C4-2B (cell line): ENCODE measurements around the gene TLK2.

ENCODE experiments used
- H3K27ac ChIP-seq: fragments of 450-650 bp; 2 replicates; pipeline ENCODE4 v1.5.1; 2017
- CTCF ChIP-seq: fragments of 450-650 bp; conservative IDR thresholded peaks from 2 replicates; pipeline ENCODE4 v1.5.1; 2017; ENCODE audit warnings: mild to moderate bottlenecking
- ZFX ChIP-seq: fragments of 450-650 bp; IDR thresholded peaks from 2 replicates; pipeline ENCODE4 v1.6.1; 2017

TLK2 gene

DNA sequence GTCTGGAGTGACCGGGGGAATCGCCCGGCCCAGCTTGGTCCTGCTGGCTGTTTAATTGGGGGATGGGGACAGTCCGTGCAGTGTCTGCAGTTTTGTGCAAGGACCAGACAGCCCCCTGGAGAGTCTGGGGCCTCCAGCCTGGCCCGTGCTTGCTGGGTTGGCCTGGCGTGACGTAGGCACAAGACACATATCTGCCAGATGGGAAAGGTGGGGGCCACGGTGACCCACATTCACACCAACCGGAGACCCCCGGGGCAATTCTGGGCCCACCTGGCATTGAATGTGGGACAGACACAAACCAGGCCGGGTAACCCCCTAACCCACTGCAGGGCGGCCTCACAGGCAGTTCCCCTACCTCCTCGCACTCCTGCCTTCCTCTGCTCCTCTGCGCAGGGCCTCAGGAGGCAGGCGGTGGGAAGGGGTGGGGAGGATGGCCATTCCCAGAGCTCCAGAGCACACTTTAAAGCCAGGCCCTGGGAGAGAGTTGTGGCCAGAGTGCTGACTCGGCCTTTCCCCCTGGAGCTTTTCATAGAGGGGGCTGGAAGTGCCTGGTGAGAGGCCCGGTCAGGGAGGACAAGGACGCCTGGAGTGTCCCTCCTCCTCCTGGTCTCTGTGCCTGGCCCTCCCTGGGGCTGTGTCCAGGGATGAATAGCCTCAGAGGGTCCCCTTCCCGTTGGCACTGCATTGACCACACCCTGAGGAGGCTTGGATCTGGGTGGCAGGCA lies 150.4 kb downstream of the TLK2 start:
- no peak for TF ChIP-seq ZFX
- no peak for TF ChIP-seq CTCF
- H3K27ac ChIP-seq: no peak overlapping the region

DNA sequence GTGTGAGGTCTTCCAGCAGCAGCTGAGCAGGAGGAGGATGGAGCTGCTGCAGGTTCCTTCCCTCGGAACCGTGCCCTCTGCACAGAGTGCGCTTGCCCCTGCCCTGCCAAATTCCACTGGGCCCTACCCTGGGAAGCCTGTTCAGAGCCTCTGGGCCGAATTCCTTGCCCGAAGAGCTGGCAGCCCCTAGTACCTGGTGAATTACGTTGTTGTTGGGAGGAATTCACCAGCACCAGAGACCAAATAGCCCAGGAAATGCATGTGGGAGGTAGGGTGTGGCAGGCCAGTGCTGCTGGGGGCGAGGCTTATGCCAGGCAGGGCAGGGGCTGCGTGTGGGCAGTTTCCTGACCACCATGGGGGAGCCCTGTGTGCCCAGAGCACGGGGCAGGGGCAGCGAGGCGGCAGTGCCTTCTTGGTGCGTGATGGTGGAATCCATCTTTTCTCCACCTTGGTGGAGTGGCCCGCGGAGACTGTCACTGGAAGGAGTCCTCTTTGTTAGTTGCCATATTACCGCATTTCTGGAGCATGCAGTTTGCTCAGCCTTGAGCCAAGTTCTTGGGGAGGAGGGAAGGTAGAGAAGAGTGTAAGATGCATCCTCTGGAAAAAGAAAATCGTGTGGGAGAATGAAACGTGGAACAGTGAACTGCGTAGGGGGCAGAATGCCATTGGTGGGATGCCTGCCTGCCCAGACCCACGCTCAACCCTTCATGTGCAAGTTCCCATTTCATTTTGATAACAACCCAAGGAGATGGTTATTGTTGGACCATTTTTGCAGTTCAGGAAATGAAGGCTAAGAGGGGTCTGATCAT lies 151.1 kb downstream of the TLK2 start:
- H3K27ac ChIP-seq: no peak overlapping the region
- TF ChIP-seq ZFX: no peak
- no peak for TF ChIP-seq CTCF

- TF ChIP-seq ZFX (no peak), CTCF (no peak)
- no peak overlapping the region for H3K27ac ChIP-seq
These were observed 151.9 kb downstream of the TLK2 start for GRCh38 chr17:62630365-62631085.

DNA sequence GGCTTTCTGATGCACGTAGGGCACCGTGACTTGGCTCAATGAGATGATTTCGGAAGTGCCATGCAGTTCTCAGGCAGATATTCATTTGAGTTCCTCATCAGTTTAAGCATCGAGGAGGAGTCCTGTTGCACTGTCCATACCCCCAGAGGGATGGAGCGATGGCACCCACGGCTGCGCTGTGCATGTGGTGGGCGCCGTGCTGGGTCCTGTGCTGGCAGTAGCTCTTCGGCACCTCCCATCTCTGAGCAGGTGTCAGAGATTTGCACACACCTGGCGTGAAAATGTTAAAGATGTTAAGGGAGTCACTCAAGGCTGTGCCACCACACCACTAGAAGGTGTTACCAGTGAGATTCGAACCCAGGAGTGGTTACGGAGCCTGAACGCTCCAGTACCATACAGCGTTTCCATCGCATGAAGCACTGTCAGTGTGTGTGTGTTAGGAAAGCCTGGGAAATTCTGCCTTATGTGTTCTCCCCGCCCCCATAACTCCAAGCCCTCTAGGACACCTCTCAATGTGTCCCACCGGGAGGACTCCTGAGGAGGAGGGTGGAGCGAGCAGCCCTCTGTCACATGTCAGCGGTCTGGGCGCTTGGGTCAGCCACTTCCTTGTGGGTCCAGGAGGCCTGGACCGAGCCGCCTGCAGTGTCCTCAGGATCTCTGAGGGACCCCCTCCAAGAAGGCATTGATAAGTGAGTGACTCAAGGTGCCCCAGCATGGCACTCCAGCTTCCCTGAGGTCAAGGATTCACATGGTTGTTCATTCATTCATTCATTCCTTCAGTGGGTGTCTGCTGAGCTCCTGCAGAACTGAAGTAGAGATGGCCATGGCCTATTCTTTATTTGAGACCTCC lies 152.7 kb downstream of the TLK2 start:
- H3K27ac ChIP-seq: no peak overlapping the region
- TF ChIP-seq CTCF (no peak), ZFX (no peak)

- TF ChIP-seq CTCF (no peak), ZFX (no peak)
- no peak overlapping the region for H3K27ac ChIP-seq
These were observed 153.6 kb downstream of the TLK2 start for GRCh38 chr17:62631936-62632924.

- TF ChIP-seq CTCF (no peak), ZFX (no peak)
- H3K27ac ChIP-seq: no peak overlapping the region
These were observed 159.2 kb downstream of the TLK2 start for GRCh38 chr17:62637809-62638208.
